Stimulated activated CD4-positive, alpha-beta T cell treated with anti-CD3 and anti-CD28 coated beads, TNF-alpha, amount 100 ng/mL, for 4 hours (primary cell): ENCODE measurements around the gene SRGAP3.
"Not testable (repeated sequence)": the region's sequence is repeated elsewhere in the genome, so short reads cannot be mapped to it uniquely, and the experiment has no call there.

Experiments
- DNase-seq, 3 experiments: peaks; one replicate each; pipeline ENCODE4 v3.0.0-alpha.2; 2020; ENCODE audit warnings: low read depth in 3 of 3

The SRGAP3 gene

DNA sequence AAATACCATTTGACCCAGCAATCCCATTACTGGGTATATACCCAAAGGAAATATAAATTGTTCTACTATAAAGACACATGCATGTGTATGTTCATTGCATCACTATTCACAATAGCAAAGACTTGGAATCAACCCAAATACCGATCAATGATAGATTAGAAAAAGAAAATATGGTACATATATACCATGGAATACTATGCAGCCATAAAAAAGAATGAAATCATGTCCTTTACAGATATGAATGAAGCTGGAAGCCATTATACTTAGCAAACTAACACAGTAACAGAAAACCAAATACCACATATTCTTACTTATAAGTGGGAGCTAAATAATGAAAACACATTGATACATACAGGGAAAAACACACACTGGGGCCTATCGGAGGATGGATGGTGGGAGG lies 164.0 kb downstream of the SRGAP3 start:
- not testable (repeated sequence) for DNase-seq

- no peak for DNase-seq
Observed at GRCh38 chr3:9081184-9081818, 168.1 kb downstream of the SRGAP3 start.

GRCh38 chr3:9080163-9080562 lies 169.3 kb downstream of the SRGAP3 start:
- no peak for DNase-seq

DNA sequence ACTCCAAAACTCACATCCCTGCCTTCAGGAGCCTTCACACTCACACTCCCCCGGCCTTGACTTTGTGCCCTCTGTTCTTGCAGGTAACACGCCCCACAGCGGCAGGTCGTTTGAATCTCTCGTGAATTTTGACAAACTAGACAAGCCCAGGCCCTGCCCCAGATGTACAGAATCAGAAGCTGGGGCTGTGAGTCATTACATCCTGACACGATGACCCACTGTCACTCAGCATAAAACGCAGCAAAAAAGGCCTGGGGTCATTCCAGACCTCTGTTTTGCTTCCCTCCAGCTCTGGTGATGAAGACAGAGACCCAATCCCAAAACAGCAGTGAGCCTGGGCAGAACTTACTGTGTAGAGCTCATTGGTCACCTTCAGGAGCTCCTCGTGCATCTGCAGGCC lies 169.8 kb downstream of the SRGAP3 start:
- DNase-seq = no peak

DNA sequence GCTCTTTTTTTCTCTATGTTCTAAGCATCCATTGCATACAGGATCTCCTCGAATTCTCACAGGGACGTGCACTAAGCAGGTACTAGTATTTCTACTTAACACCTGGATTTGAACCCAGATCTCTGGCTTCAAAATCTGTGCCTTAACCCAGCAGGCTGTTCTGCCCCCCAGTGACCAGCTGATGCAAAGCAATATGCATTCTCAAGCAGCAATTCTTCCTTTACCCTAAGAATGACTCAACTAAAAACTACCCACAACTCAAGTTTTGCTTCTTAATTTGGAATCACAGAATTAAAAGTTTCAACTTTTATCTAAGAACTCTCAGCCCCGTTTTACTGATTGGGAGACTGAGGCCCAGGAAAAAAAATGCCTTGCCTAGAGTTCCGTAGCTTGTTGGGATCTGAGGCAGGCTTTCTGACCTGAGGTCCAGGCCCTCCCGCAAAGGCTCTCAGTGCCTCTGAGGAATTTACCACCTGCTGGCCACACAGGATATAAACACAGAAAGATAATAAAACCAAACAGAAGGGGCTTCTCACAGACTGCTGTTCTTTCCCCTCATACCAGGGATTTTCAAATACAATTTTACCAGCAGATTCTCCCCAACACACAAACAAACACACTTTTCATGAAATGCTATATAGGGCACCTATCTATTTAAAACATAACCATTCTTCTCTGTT lies 170.7 kb downstream of the SRGAP3 start:
- no peak for DNase-seq

DNA sequence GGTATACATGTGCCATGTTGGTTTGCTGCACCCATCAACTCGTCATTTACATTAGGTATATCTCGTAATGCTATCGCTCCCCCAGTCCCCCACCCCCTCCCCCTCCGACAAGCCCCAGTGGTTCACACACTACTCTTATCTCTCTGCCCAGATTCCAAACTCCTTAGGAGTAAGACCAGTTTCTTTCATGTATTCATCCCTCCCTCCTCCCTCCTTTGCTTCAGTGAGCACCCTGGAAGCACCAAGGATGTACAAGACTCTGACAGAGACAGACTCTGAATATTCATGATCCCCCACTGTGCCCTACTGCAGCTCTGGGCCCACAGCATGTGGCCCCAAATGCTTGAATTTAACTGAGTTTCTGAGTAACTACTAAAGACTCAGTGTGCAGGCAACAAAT lies 172.4 kb downstream of the SRGAP3 start:
- no peak for DNase-seq

DNA sequence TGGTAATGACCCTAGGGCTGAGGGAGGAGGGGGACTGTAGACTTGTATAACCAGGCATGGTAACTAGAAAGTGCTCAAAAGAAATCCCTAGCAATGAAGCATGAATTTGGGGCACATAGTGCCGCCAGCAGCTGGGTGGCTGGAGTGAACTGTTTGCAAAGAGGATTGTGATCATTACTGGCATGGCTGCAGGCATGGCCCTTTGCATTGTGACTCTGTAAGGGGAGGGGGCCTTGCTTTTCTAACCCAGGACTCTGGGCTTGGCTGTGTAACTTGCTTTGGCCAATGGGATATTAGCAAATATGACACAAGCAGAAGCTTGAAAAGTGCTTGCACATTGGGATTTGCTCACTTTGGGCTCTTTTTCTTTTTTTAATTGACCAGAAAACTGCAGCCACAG lies 173.7 kb downstream of the SRGAP3 start:
- DNase-seq = no peak

- DNase-seq = no peak
Observed at GRCh38 chr3:9074079-9074478, 175.4 kb downstream of the SRGAP3 start.

DNA sequence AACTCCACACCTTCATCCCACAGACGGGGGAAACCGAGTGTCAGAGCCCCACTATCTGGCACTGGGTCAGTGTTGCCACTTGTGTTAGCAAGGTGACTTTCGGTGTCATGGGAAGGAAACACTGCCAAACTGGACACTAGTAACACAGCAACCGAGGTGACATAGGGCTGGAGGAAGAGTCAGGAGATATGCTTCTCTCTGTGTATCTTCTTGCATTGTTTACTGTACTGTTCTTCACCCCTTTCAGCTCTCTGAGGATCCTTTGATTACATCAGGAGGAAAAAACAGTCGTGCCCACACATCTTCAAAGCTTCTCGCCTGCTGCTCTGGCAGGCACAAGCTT lies 176.8 kb downstream of the SRGAP3 start:
- DNase-seq = no peak

DNA sequence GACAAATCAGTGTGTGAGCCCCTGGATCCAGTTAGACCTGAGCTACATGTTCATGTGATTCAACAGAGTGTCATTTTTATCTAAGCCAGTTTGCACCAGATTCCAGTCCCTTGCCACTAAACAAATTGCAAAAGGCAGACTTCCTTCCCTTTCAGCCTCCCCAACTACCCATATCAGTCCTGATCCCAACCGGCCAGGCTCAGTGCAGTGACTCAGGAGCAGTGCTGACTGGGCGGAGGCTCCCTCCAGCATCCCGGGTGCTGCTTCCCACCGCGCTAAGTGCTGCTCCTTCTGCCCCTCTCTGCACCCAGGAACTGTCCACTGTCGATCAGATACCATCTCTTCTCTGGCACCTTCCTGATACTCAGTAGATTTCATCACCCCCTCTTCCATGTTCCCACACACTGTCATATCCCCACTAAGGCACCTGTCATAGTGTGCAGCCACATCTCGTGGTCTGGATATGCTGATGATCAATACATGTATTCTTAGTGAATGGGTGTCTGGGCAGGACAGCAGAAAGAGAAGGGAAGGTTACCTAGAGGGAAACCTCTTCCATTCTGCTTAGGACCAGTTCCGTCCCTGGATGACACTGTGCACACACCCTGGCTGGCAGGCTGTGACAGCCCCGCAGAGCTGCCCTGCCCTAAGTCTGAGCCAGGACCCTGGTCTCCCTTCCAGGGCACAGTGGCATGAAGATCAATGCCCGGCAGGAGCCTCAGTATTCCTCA lies 177.3 kb downstream of the SRGAP3 start:
- no peak for DNase-seq

- no peak for DNase-seq
Observed at GRCh38 chr3:9070961-9071360, 178.5 kb downstream of the SRGAP3 start.

DNA sequence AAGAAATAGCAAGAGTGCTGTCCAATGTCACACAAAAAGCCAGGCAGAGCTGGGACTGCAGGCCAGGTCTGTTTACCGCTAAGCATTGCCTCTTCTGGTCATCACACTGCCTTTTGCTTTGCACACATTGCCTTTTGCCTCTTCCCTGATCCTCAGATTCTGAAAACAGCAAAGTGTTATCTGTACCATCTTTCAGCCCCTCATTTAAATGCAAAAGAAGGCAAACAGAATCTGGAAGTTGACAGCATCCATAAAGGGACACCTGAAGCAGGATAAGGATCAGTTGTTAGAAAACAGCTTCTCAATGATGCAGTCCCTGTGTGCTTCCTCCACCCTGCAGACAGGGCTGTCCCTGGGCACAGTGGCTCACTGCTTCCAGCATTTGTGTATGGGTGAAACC lies 179.5 kb downstream of the SRGAP3 start:
- DNase-seq = no peak

GRCh38 chr3:9068051-9068450 lies 181.4 kb downstream of the SRGAP3 start:
- no peak for DNase-seq

GRCh38 chr3:9067352-9067975 lies 182.0 kb downstream of the SRGAP3 start:
- no peak for DNase-seq

DNA sequence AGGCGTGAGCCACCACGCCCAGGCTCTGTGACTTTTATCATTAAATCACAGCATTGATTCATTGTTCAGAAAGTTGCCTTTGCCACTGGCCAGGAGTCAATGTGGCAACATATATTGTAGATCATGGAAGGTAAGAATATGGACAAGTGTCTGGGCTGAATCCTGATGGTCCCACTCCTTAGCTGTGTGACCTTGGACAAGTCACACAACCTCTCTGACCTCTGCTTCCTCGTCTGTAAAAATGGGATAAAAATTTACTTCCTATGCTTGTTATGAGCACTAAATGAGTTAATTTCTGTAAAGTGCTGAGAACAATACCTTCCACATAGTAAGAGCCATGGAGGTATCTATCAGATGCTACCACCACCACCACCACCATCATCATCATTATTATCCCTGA lies 182.7 kb downstream of the SRGAP3 start:
- DNase-seq = no peak

DNA sequence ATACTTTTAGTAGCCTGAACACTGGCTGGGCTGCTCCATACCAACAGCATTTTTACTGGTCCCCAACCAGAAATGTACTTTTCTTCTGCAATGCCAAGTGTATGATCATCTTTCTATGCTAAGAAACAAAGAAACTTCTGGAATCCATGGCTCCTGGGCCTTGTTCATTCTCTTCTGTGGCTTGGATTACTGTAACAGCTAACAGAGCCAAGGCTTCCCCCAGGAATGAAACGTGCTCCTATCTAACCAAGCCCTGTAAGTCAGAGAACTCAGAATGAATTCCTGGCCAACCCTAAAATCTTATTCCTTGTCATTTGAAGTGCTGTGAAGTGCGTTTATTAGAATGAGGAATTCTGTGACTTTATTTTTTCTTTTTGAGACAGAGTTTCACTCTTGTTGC lies 183.3 kb downstream of the SRGAP3 start:
- no peak for DNase-seq

DNA sequence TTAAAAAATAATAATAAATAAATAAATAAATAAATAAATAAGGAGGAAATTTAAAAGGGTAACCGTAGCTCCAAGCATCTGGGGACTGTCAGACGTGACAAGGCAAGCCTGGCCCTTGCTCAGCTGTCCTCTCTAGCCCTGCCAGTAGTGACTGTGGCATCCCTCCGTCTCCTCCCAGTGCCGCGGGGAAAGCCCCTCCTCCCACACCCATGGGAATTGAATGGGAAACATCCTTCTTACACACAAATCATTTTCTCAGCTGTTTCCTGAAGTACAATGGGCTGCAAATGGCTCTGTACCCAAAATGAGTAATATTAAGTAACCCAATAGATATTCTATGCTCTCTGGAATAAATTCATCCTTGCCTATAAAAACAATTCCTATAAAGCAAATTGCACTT lies 184.6 kb downstream of the SRGAP3 start:
- DNase-seq = no peak

GRCh38 chr3:9064251-9064650 lies 185.2 kb downstream of the SRGAP3 start:
- no peak for DNase-seq

- no peak for DNase-seq
Observed at GRCh38 chr3:9062570-9062969, 186.9 kb downstream of the SRGAP3 start.

DNA sequence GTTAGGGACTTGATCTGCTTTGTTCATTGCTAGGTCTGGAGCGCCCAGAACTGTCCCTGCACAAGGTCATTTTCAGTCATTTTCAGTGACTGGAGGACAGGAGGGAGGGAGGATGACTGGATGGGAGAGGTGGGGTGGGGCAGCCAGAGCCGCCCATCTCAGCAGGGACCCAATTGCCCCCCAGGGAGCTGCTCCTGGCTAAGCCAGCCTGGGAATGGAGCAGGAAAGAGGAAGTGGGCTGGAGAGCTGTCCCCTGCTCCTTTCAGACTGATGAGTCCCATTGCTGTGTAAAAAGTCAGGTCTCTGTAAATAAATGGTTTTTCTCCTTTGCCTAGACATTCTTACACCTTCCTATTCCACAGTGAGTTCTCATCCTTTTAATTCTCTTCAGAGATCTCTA lies 187.8 kb downstream of the SRGAP3 start:
- DNase-seq = no peak

DNA sequence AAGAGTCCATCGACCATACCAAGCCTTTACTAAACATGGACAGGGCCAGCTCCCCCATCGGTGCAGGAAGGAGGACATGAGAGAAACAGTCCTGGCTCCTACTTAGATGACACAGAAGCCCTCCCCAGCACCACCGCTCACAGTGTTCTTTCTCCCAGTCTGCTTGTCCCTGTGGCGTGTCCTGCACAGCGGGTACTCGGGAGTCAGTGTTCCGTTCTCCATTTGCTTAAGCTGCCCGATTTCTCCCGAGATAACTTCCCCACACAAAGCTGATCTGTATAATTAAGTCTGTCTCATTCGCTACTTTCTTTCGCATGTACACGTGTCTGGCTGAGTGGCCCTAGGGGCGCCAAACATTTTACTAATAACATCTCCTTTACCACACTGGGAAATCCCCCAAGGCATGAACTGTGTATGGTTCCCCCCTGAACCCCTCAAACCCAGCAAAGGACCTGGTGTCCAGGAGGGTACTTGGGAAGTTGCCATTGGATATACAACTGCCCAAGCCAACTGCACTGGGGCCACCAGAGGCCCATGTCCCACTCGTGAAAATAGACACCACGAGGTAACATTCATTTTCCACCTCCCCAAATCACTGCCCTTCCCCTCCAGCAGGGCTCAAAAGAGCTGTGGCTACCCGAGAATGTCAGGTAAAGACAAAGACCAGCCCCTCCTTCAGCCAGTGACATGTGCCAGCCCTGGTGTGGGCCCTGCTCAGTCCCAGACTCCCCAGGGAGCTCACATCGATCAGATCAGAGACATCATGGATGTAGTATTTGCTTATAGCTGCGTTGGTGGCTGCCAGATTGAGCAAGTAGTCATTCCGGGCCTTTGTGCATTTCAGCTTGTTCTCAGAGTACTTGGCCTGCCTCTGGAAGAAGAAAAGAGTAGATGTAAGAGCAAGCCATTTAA lies 189.7 kb downstream of the SRGAP3 start:
- no peak for DNase-seq

GRCh38 chr3:9056581-9056980 lies 192.9 kb downstream of the SRGAP3 start:
- DNase-seq = no peak
